Heart right ventricle (tissue), 16 donors: ENCODE measurements around the gene HDAC8. TPM values are rescaled to one million over a fixed set of nuclear protein-coding genes. Genes with fewer than 3 reads are reported as not detected.

Source experiments
- ATAC-seq, 8 donors: fragments of 200-7000 bp; cut with Tn5 transposase; one replicate each; pipeline ENCODE4 v1.9.1; 2020; ENCODE audit warnings: mild to moderate bottlenecking in 8 of 8, moderate library complexity in 8 of 8, moderate number of reproducible peaks in 1 of 8
- DNase-seq, 2 donors: peaks; one replicate each; pipeline ENCODE4 v3.0.0-alpha.2; 2020
- H3K27ac ChIP-seq, 10 donors: fragments of 200-600 bp; sonication (generic) in 2 of 10; one replicate each; pipeline versions ENCODE4 v1.5.0 to v1.8.0; 2020 to 2022; ENCODE audit warnings: mild to moderate bottlenecking in 3 of 10
- H3K27me3 ChIP-seq, 7 donors: fragments of 200-600 bp; one replicate each; pipeline ENCODE4 v1.8.0; 2021 to 2022; ENCODE audit warnings: mild to moderate bottlenecking in 2 of 7
- H3K36me3 ChIP-seq, 9 donors: fragments of 200-600 bp; sonication (generic) in 1 of 9; one replicate each; pipeline versions ENCODE4 v1.5.0 to v1.8.0; 2020 to 2022; ENCODE audit warnings: mild to moderate bottlenecking in 2 of 9
- H3K4me1 ChIP-seq, 9 donors: fragments of 200-600 bp; sonication (generic) in 1 of 9; one replicate each; pipeline versions ENCODE4 v1.5.0 to v1.8.0; 2020 to 2022; ENCODE audit warnings: mild to moderate bottlenecking in 4 of 9
- H3K4me3 ChIP-seq, 10 donors: fragments of 200-600 bp; sonication (generic) in 2 of 10; one replicate each; pipeline versions ENCODE4 v1.5.0 to v1.8.0; 2020 to 2022; ENCODE audit warnings: mild to moderate bottlenecking in 7 of 10, moderate library complexity in 2 of 10
- H3K9me3 ChIP-seq, 11 donors: fragments of 200-600 bp in 10 of 11; sonication (generic) in 2 of 11; one replicate each; pipeline versions ENCODE4 v1.5.0 to v1.8.0; 2013 to 2022; ENCODE audit warnings: mild to moderate bottlenecking in 2 of 11, control low read depth in 1 of 11, moderate library complexity in 1 of 11
- CTCF ChIP-seq, 9 donors: fragments of 200-600 bp; sonication (generic) in 2 of 9; IDR thresholded peaks; one replicate each; pipeline versions ENCODE4 v1.5.0 to v1.8.0; 2021 to 2022; ENCODE audit warnings: antibody characterized with exemption in 9 of 9, mild to moderate bottlenecking in 5 of 9, moderate library complexity in 1 of 9
- WGBS, 2 donors: extraction: QIAGEN DNeasy Blood & Tissue Kit; methylation state at CpG; one replicate each; pipeline ENCODE4 v1.1.7; 2013; ENCODE audit warnings: inconsistent platforms in 1 of 2; 5-methylcytosine and 5-hydroxymethylcytosine counted together
- intact Hi-C, 10 donors: fragments of 100-400 bp; cut with DNase I; formaldehyde crosslinking; loops; one replicate each; pipeline versions ENCODE4 v1.11.1 to v1.14.2; 2022
- polyA plus RNA-seq, 2 donors: library from polyadenylated mRNA; stranded (reverse); fragments of 200-250 nt; gene quantifications; one replicate each; pipeline ENCODE4 v1.2.3, GENCODE V29; 2013
- total RNA-seq, 10 donors: library from RNA; stranded (reverse); fragmentation: NEBNext Ultra II Directional in 3 of 10; extraction: Animal tissue kit (Norgen Biotek cat#: 25700) in 3 of 10; gene quantifications; one replicate each; pipeline versions ENCODE4 v1.2.1 to v1.2.4, GENCODE V29; 2021 to 2023
- donor health status: Arrhythmogenic right ventricular cardiomyopathy.
- donor health status: ischemic (EF 13 %, LVEDD 7.1; RV severe dilation, severe dysfunction).
- donor health status: healthy with polysubstance abuse.
- donor health status: DM: no; HTN: yes; CAD: no.
- donor health status: DM: no; HTN: no; CAD: no.
- donor health status: ischemic (EF 25% LVEDD 6.9; RV normal size, moderate dysfunction).
- donor health status: ischemic (EF 25% LVEDD 5.7; RV mildly dilated, moderate dysfunction).
- donor health status: healthy.
- donor health status: DM: yes; HTN: yes; CAD: no.
- donor health status: Ischemic cardiomyopathy.
- donor health status: ischemic (EF 35%, LVEDD 5.7; RV mildly dilated, moderate dysfunction).
- donor health status: nonischemic (EF 11% LVEDD 7.7; RV severe dilation, severe dysfunction).
- donor health status: DM: yes; HTN: yes; CAD: no.
- donor health status: PGD.
- donor health status: ischemic (EF 29% LVEDD 5.4; RV normal size, mild dysfunction).
- donor health status: nonischemic (EF 23%, LVEDD 6.1; RV moderate dilation, normal function).

Gene HDAC8
- total and polyA plus RNA-seq, 12 donors: 15.9 to 48.1 (median 19.5) TPM

GRCh38 chrX:72351606-72352334 lies 220.9 kb downstream of the HDAC8 start:
- Histone ChIP-seq H3K36me3 (peaks cover 0 to 19% (median 0%) of the 10 kb centered on the region in 9 donors), H3K4me3 (no peak overlapping the region), H3K4me1 (no peaks in the 10 kb centered on the region), H3K27me3 (peaks cover 0 to 64% (median 0%) of the 10 kb centered on the region in 7 donors), H3K27ac (no peak overlapping the region), H3K9me3 (no peaks in the 10 kb centered on the region)
- intact Hi-C loops: no loop called here
- peak in 1 of 2 donors; percentile 3 for DNase-seq
- no peak for ATAC-seq
- TF ChIP-seq CTCF (IDR thresholded peaks at IDR 0.05): no peak
- 69 to 82% methylated on average over 8 of the region's 8 CpGs for WGBS, 2 donors

- 81 to 83% methylated on average over 3 of the region's 3 CpGs for WGBS, 2 donors
- no peak for TF ChIP-seq CTCF (IDR thresholded peaks at IDR 0.05)
- ATAC-seq (no peak), DNase-seq (no peak)
- Histone ChIP-seq H3K4me3 (no peak overlapping the region), H3K4me1 (no peaks in the 10 kb centered on the region), H3K27ac (no peak overlapping the region), H3K27me3 (peaks cover 0 to 52% (median 0%) of the 10 kb centered on the region in 7 donors), H3K9me3 (no peaks in the 10 kb centered on the region), H3K36me3 (peaks cover 0 to 25% (median 0%) of the 10 kb centered on the region in 9 donors)
- intact Hi-C loops: no loop called here
Measured at GRCh38 chrX:72349190-72349589, 223.5 kb downstream of the HDAC8 start.

- H3K36me3 ChIP-seq: peaks cover 0 to 25% (median 0%) of the 10 kb centered on the region in 9 donors
- H3K27ac ChIP-seq: no peak overlapping the region
- H3K4me3 ChIP-seq: no peak overlapping the region
- intact Hi-C loops: no loop called here
- ATAC-seq (no peak), DNase-seq (no peak)
- no peak for TF ChIP-seq CTCF (IDR thresholded peaks at IDR 0.05)
- H3K4me1 ChIP-seq: no peaks in the 10 kb centered on the region
- peaks cover 0 to 47% (median 0%) of the 10 kb centered on the region in 7 donors for H3K27me3 ChIP-seq
- no peaks in the 10 kb centered on the region for H3K9me3 ChIP-seq
- 98 to 99% methylated on average over 5 of the region's 5 CpGs for WGBS, 2 donors
Measured at GRCh38 chrX:72348247-72348979, 224.2 kb downstream of the HDAC8 start.

GRCh38 chrX:72347366-72347765 lies 225.3 kb downstream of the HDAC8 start:
- no peak for TF ChIP-seq CTCF (IDR thresholded peaks at IDR 0.05)
- no peak for DNase-seq
- 35 to 39% methylated on average over 2 of the region's 2 CpGs for WGBS, 2 donors
- Histone ChIP-seq H3K36me3 (peaks cover 0 to 25% (median 0%) of the 10 kb centered on the region in 9 donors), H3K4me1 (no peaks in the 10 kb centered on the region), H3K27me3 (peaks cover 0 to 46% (median 0%) of the 10 kb centered on the region in 7 donors), H3K27ac (no peak overlapping the region), H3K4me3 (no peak overlapping the region), H3K9me3 (no peaks in the 10 kb centered on the region)
- ATAC-seq: peak in 4 of 8 donors; percentile 25 to 34 (median 32)
- intact Hi-C loops: no loop called here
